ENCODE results near the gene UGT1A5.

UGT1A5 gene

GRCh38 chr2:233794128-233794658 lies 81.5 kb downstream of the UGT1A5 start:
- Histone ChIP-seq H3K4me3 (ENCODE audit: low read depth in 1 of 5, low read length in 5 of 5) (no peak overlapping the region), H3K9me3 (ENCODE audit: control insufficient read depth in 5 of 5, low read length in 5 of 5) (no peaks in the 10 kb centered on the region), H3K4me1 (ENCODE audit: control insufficient read depth in 5 of 5, insufficient read depth in 5 of 5, low read length in 5 of 5) (no peaks in the 10 kb centered on the region), H3K27me3 (ENCODE audit: control insufficient read depth in 5 of 5, insufficient read depth in 4 of 5, low read length in 5 of 5) (peaks cover 0 to 3% (median 0%) of the 10 kb centered on the region in 5 donors), H3K27ac (ENCODE audit: low read depth, low read length) (no peak overlapping the region), H3K36me3 (ENCODE audit: control insufficient read depth in 5 of 5, insufficient read depth in 5 of 5, low read length in 5 of 5) (no peaks in the 10 kb centered on the region), H3K9ac (ENCODE audit: low read length in 5 of 5) (no peak overlapping the region)

DNA sequence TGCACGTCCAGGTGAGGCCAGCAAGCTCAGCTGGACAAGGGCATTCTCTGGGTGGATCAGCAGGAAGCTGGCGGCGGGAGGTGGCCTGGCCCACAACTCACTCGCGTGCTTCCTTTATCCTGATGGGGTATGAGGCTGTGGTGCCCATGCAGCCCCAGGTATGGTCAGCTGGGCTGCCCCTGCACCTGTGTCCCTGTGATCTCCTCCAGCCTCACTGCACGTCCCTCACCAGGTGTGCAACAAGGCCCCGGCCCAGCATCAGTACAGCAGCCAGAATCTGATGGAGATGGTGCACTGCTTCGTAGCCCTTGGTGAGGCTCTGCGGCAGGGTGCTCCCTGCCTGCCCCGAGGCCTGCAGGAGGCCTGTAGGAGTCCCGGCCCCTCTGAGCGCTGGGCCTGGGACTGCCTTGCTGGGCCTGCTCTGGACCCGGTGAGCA lies 83.0 kb downstream of the UGT1A5 start:
- no peaks in the 10 kb centered on the region for H3K36me3 ChIP-seq (ENCODE audit: control insufficient read depth in 5 of 5, insufficient read depth in 5 of 5, low read length in 5 of 5)
- H3K27ac ChIP-seq (ENCODE audit: low read depth, low read length), result no peak overlapping the region
- peaks cover 0 to 3% (median 3%) of the 10 kb centered on the region in 5 donors for H3K27me3 ChIP-seq (ENCODE audit: control insufficient read depth in 5 of 5, insufficient read depth in 4 of 5, low read length in 5 of 5)
- H3K4me1 ChIP-seq (ENCODE audit: control insufficient read depth in 5 of 5, insufficient read depth in 5 of 5, low read length in 5 of 5), result no peaks in the 10 kb centered on the region
- no peak overlapping the region for H3K4me3 ChIP-seq (ENCODE audit: low read depth in 1 of 5, low read length in 5 of 5)
- H3K9me3 ChIP-seq (ENCODE audit: control insufficient read depth in 5 of 5, low read length in 5 of 5), result no peaks in the 10 kb centered on the region
- no peak overlapping the region for H3K9ac ChIP-seq (ENCODE audit: low read length in 5 of 5)

DNA sequence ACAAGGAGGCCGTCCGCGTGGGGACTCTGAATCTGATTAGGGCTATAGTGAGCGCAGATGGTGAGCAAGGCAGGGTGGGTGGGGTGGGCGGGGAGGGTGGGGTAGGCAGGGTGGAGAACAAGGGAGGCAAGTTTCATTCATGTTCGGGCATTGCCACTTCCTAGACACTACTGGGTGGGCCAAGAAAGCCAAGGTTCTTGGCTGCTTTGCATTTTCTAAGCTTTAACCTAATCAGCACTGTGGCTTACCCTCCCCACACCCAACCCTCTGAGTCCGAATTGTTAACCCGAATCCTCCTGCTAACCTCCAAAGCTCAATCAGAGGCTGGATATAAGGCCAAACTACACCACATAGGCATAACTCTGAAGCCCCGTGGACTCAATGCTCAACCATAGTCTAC lies 83.5 kb downstream of the UGT1A5 start:
- H3K4me3 ChIP-seq (ENCODE audit: low read depth in 1 of 5, low read length in 5 of 5), result no peak overlapping the region
- no peaks in the 10 kb centered on the region for H3K36me3 ChIP-seq (ENCODE audit: control insufficient read depth in 5 of 5, insufficient read depth in 5 of 5, low read length in 5 of 5)
- peaks cover 0 to 3% (median 3%) of the 10 kb centered on the region in 5 donors for H3K27me3 ChIP-seq (ENCODE audit: control insufficient read depth in 5 of 5, insufficient read depth in 4 of 5, low read length in 5 of 5)
- H3K4me1 ChIP-seq (ENCODE audit: control insufficient read depth in 5 of 5, insufficient read depth in 5 of 5, low read length in 5 of 5), result no peaks in the 10 kb centered on the region
- no peak overlapping the region for H3K9ac ChIP-seq (ENCODE audit: low read length in 5 of 5)
- H3K27ac ChIP-seq (ENCODE audit: low read depth, low read length), result no peak overlapping the region
- no peaks in the 10 kb centered on the region for H3K9me3 ChIP-seq (ENCODE audit: control insufficient read depth in 5 of 5, low read length in 5 of 5)

DNA sequence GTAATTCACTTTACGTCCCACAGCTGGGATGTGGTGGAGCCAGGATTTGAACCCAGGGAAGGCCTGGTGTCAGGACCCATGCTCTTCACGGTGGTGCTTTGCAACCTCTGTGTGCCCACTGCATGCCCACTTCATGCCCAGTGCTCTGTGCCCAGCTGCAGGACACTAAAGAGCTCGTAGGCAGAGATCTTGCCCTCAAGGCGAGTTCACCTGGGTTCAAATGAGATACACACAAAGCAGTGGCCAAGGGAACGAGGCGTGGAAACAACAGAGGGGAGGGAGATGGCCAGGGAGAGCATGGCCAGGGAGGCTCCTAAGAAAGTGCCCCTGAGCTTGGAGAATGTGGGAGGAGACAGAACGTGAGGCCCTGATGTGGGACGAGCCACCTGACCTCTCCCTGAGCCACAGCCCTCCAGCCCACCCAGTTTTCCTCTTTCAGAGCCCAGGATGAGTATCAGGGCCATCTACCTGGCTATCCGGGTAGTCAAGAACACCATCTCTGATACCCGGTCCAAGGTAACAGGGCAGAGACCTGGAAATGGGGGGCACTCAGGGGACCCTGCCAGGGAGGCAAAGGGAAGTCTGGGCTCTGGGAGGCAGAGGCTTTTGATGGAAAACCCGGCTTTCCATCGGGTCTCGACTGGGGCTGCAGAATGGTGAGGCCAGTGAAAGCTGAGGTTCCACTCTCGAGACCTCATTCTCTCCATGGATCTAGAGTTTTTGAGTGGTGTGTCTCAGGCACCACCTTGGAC lies 85.8 kb downstream of the UGT1A5 start:
- Histone ChIP-seq H3K4me3 (ENCODE audit: low read depth in 1 of 5, low read length in 5 of 5) (no peak overlapping the region), H3K9ac (ENCODE audit: low read length in 5 of 5) (no peak overlapping the region), H3K36me3 (ENCODE audit: control insufficient read depth in 5 of 5, insufficient read depth in 5 of 5, low read length in 5 of 5) (no peaks in the 10 kb centered on the region), H3K4me1 (ENCODE audit: control insufficient read depth in 5 of 5, insufficient read depth in 5 of 5, low read length in 5 of 5) (no peaks in the 10 kb centered on the region), H3K9me3 (ENCODE audit: control insufficient read depth in 5 of 5, low read length in 5 of 5) (no peaks in the 10 kb centered on the region), H3K27ac (ENCODE audit: low read depth, low read length) (no peak overlapping the region), H3K27me3 (ENCODE audit: control insufficient read depth in 5 of 5, insufficient read depth in 4 of 5, low read length in 5 of 5) (peaks cover 0 to 3% (median 3%) of the 10 kb centered on the region in 5 donors)

GRCh38 chr2:233799087-233799665 lies 86.5 kb downstream of the UGT1A5 start:
- Histone ChIP-seq H3K4me1 (ENCODE audit: control insufficient read depth in 5 of 5, insufficient read depth in 5 of 5, low read length in 5 of 5) (no peaks in the 10 kb centered on the region), H3K9ac (ENCODE audit: low read length in 5 of 5) (no peak overlapping the region), H3K36me3 (ENCODE audit: control insufficient read depth in 5 of 5, insufficient read depth in 5 of 5, low read length in 5 of 5) (no peaks in the 10 kb centered on the region), H3K9me3 (ENCODE audit: control insufficient read depth in 5 of 5, low read length in 5 of 5) (no peaks in the 10 kb centered on the region), H3K27me3 (ENCODE audit: control insufficient read depth in 5 of 5, insufficient read depth in 4 of 5, low read length in 5 of 5) (peaks cover 0 to 3% (median 0%) of the 10 kb centered on the region in 5 donors), H3K27ac (ENCODE audit: low read depth, low read length) (no peak overlapping the region), H3K4me3 (ENCODE audit: low read depth in 1 of 5, low read length in 5 of 5) (no peak overlapping the region)

DNA sequence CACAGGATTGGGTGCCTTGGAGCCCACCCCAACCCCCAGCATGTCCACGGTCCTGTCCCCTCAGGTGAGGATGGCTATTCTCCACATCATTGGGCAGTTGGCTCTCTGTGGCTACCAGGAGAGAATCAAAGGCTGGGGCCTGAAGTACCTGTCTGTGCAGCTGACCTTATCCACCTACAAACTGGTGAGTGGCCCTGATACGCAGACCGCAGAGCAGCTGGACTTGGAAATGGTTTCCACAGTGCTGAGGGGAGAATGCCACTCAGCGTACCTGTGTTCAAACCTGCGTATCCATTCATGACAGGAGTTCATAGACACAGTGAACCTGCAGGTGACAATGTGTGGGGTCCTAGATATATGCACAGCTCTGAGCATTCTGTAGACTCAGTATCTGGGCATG lies 87.0 kb downstream of the UGT1A5 start:
- Histone ChIP-seq H3K27ac (ENCODE audit: low read depth, low read length) (no peak overlapping the region), H3K4me3 (ENCODE audit: low read depth in 1 of 5, low read length in 5 of 5) (no peak overlapping the region), H3K4me1 (ENCODE audit: control insufficient read depth in 5 of 5, insufficient read depth in 5 of 5, low read length in 5 of 5) (no peaks in the 10 kb centered on the region), H3K36me3 (ENCODE audit: control insufficient read depth in 5 of 5, insufficient read depth in 5 of 5, low read length in 5 of 5) (no peaks in the 10 kb centered on the region), H3K27me3 (ENCODE audit: control insufficient read depth in 5 of 5, insufficient read depth in 4 of 5, low read length in 5 of 5) (peaks cover 0 to 3% (median 0%) of the 10 kb centered on the region in 5 donors), H3K9me3 (ENCODE audit: control insufficient read depth in 5 of 5, low read length in 5 of 5) (no peaks in the 10 kb centered on the region), H3K9ac (ENCODE audit: low read length in 5 of 5) (no peak overlapping the region)

GRCh38 chr2:233800208-233800607 lies 87.5 kb downstream of the UGT1A5 start:
- no peaks in the 10 kb centered on the region for H3K36me3 ChIP-seq (ENCODE audit: control insufficient read depth in 5 of 5, insufficient read depth in 5 of 5, low read length in 5 of 5)
- no peaks in the 10 kb centered on the region for H3K4me1 ChIP-seq (ENCODE audit: control insufficient read depth in 5 of 5, insufficient read depth in 5 of 5, low read length in 5 of 5)
- H3K9me3 ChIP-seq (ENCODE audit: control insufficient read depth in 5 of 5, low read length in 5 of 5), result no peaks in the 10 kb centered on the region
- no peak overlapping the region for H3K27ac ChIP-seq (ENCODE audit: low read depth, low read length)
- H3K27me3 ChIP-seq (ENCODE audit: control insufficient read depth in 5 of 5, insufficient read depth in 4 of 5, low read length in 5 of 5), result peaks cover 0 to 3% (median 0%) of the 10 kb centered on the region in 5 donors
- no peak overlapping the region for H3K9ac ChIP-seq (ENCODE audit: low read length in 5 of 5)
- no peak overlapping the region for H3K4me3 ChIP-seq (ENCODE audit: low read depth in 1 of 5, low read length in 5 of 5)

- no peak overlapping the region for H3K4me3 ChIP-seq (ENCODE audit: low read depth in 1 of 5, low read length in 5 of 5)
- peaks cover 0 to 3% (median 0%) of the 10 kb centered on the region in 5 donors for H3K27me3 ChIP-seq (ENCODE audit: control insufficient read depth in 5 of 5, insufficient read depth in 4 of 5, low read length in 5 of 5)
- H3K27ac ChIP-seq (ENCODE audit: low read depth, low read length), result no peak overlapping the region
- no peaks in the 10 kb centered on the region for H3K9me3 ChIP-seq (ENCODE audit: control insufficient read depth in 5 of 5, low read length in 5 of 5)
- no peak overlapping the region for H3K9ac ChIP-seq (ENCODE audit: low read length in 5 of 5)
- no peaks in the 10 kb centered on the region for H3K4me1 ChIP-seq (ENCODE audit: control insufficient read depth in 5 of 5, insufficient read depth in 5 of 5, low read length in 5 of 5)
- H3K36me3 ChIP-seq (ENCODE audit: control insufficient read depth in 5 of 5, insufficient read depth in 5 of 5, low read length in 5 of 5), result no peaks in the 10 kb centered on the region
These were observed 88.8 kb downstream of the UGT1A5 start for GRCh38 chr2:233801357-233802131.

DNA sequence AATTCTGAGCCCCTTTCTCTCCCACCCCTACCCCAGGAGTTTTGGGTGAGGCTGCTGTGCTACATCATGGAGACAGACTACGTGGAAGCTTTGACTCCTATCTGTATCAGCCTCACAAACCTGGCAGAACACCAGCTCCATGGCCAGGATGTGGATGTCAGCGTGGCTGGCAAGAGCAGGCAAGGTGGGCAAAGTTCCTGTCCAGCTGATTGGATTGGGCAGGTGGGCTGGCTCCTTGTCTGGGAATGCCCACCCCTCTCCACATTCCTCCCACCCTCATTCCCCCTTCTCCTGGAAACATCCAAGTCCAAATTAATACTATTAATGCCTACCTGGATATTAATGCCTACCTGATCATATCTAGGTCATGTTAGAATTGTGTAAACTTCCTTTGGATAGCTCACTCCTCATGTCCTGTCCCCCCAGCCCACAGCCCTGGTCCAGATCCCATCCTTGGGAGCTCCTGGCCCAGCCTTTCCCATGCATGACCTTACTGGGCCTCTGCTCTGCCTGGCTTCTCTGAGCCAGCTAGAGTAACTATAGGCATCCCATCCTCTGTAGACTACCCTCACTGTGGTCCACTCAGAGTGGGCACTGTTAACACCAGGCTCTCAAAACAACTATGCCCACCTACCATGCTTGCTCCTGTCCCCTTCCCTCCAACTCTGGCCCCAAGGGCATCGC lies 89.6 kb downstream of the UGT1A5 start:
- Histone ChIP-seq H3K9ac (ENCODE audit: low read length in 5 of 5) (no peak overlapping the region), H3K4me1 (ENCODE audit: control insufficient read depth in 5 of 5, insufficient read depth in 5 of 5, low read length in 5 of 5) (no peaks in the 10 kb centered on the region), H3K27me3 (ENCODE audit: control insufficient read depth in 5 of 5, insufficient read depth in 4 of 5, low read length in 5 of 5) (peaks cover 0 to 3% (median 0%) of the 10 kb centered on the region in 5 donors), H3K4me3 (ENCODE audit: low read depth in 1 of 5, low read length in 5 of 5) (no peak overlapping the region), H3K27ac (ENCODE audit: low read depth, low read length) (no peak overlapping the region), H3K9me3 (ENCODE audit: control insufficient read depth in 5 of 5, low read length in 5 of 5) (no peaks in the 10 kb centered on the region), H3K36me3 (ENCODE audit: control insufficient read depth in 5 of 5, insufficient read depth in 5 of 5, low read length in 5 of 5) (no peaks in the 10 kb centered on the region)
